IMR-90 (cell line): ENCODE measurements around the gene HOXB9. TPM values are rescaled to one million over a fixed set of nuclear protein-coding genes. Genes with fewer than 3 reads are reported as not detected.

Experiments
- ATAC-seq: fragments of 200-7000 bp; cut with Tn5 transposase; 2 replicates; pipeline ENCODE4 v1.9.1; 2020; ENCODE audit warnings: low read depth, mild to moderate bottlenecking, moderate library complexity
- BruUV-seq: library from RNA; stranded (reverse); fragments of 400-500 nt; replicated peaks from 2 replicates; lab custom pipeline; 2021; lab: Mats Ljungman, UMichigan
- CTCF ChIA-PET: fragments of 300-600 bp; formaldehyde crosslinking; extraction: SDS; loops from one replicate; lab custom pipeline; 2021; ENCODE audit warnings: antibody characterized with exemption; lab: Yijun Ruan, JAX
- POLR2A ChIA-PET: fragments of 300-600 bp; sonication (Branson Sonifier 250); formaldehyde crosslinking; loops from one replicate; lab custom pipeline; 2022; ENCODE audit warnings: antibody characterized with exemption; ENCODE audit not compliant: unreplicated experiment; lab: Charles Lee
- DNase-seq: peaks from one replicate; pipeline ENCODE4 v3.0.0; 2013
- H2AFZ ChIP-seq: replicated peaks from 2 replicates; pipeline ENCODE3; 2013; ENCODE audit warnings: low read length, mild to moderate bottlenecking; ENCODE audit not compliant: poor library complexity
- H2AK5ac ChIP-seq: 2 replicates; pipeline ENCODE4 v1.6.1; 2013; ENCODE audit warnings: low read depth, low read length, inconsistent platforms
- H2AK9ac ChIP-seq: replicated peaks from 2 replicates; pipeline ENCODE3; 2013; ENCODE audit warnings: mild to moderate bottlenecking, low read depth, low read length, moderate library complexity; ENCODE audit not compliant: poor library complexity
- H2BK120ac ChIP-seq: 2 replicates; pipeline ENCODE4 v1.6.1; 2013; ENCODE audit warnings: low read depth, low read length, inconsistent platforms
- H2BK15ac ChIP-seq: 3 replicates; pipeline ENCODE4 v1.6.1; 2013; ENCODE audit warnings: low read depth, low read length, inconsistent platforms
- H2BK20ac ChIP-seq: 2 replicates; pipeline ENCODE4 v1.6.1; 2013; ENCODE audit warnings: low read depth, mild to moderate bottlenecking, inconsistent platforms, low read length, moderate library complexity
- H2BK5ac ChIP-seq: 2 replicates; pipeline ENCODE4 v1.6.1; 2013; ENCODE audit warnings: mild to moderate bottlenecking, low read depth, low read length, inconsistent platforms; ENCODE audit not compliant: poor library complexity, severe bottlenecking
- H3K14ac ChIP-seq: replicated peaks from 2 replicates; pipeline ENCODE4 v1.6.1; 2013; ENCODE audit warnings: low read depth, low read length, inconsistent platforms
- H3K18ac ChIP-seq: 2 replicates; pipeline ENCODE4 v1.6.1; 2013; ENCODE audit warnings: low read depth, low read length, control low read depth
- H3K23ac ChIP-seq: 2 replicates; pipeline ENCODE4 v1.6.1; 2013; ENCODE audit warnings: low read depth, low read length, inconsistent platforms
- H3K27ac ChIP-seq: 2 replicates; pipeline ENCODE4 v1.5.1; 2013; ENCODE audit warnings: mild to moderate bottlenecking, control low read depth, low read length; ENCODE audit not compliant: insufficient read depth
- H3K27me3 ChIP-seq: 2 replicates; pipeline ENCODE4 v1.6.1; 2013; ENCODE audit warnings: low read length; ENCODE audit not compliant: control insufficient read depth, insufficient read depth
- H3K36me3 ChIP-seq: 2 replicates; pipeline ENCODE4 v1.6.1; 2013; ENCODE audit warnings: low read length, mixed read lengths; ENCODE audit not compliant: control insufficient read depth, insufficient read depth
- H3K4ac ChIP-seq: 2 replicates; pipeline ENCODE4 v1.6.1; 2013; ENCODE audit warnings: low read depth, low read length, inconsistent platforms
- H3K4me1 ChIP-seq: 2 replicates; pipeline ENCODE4 v1.6.1; 2013; ENCODE audit warnings: low read length, mixed read lengths; ENCODE audit not compliant: control insufficient read depth, insufficient read depth
- H3K4me2 ChIP-seq: 2 replicates; pipeline ENCODE4 v1.6.1; 2013; ENCODE audit warnings: low read depth, mild to moderate bottlenecking, control low read depth, low read length, moderate library complexity
- H3K4me3 ChIP-seq: 2 replicates; pipeline ENCODE4 v1.5.1; 2013; ENCODE audit warnings: low read depth, mild to moderate bottlenecking, control low read depth, low read length, moderate library complexity; ENCODE audit not compliant: insufficient read depth
- H3K56ac ChIP-seq: 2 replicates; pipeline ENCODE4 v1.6.1; 2013; ENCODE audit warnings: low read length, inconsistent platforms; ENCODE audit not compliant: insufficient read depth; ENCODE audit errors: extremely low read depth
- H3K79me1 ChIP-seq, 2 experiments: 2 replicates each; pipeline ENCODE4 v1.6.1; 2013; ENCODE audit warnings: low read length in 2 of 2, inconsistent platforms in 1 of 2, low read depth in 1 of 2
- H3K9ac ChIP-seq: 2 replicates; pipeline ENCODE4 v1.6.1; 2013; ENCODE audit warnings: low read depth, low read length, control low read depth
- H3K9me1 ChIP-seq: 2 replicates; pipeline ENCODE4 v1.6.1; 2013; ENCODE audit warnings: low read length, inconsistent platforms; ENCODE audit not compliant: insufficient read depth
- H3K9me3 ChIP-seq: 2 replicates; pipeline ENCODE4 v1.6.1; 2013; ENCODE audit warnings: low read length; ENCODE audit not compliant: control insufficient read depth, insufficient read depth
- H4K20me1 ChIP-seq: 2 replicates; pipeline ENCODE4 v1.6.1; 2013; ENCODE audit warnings: low read length, inconsistent platforms; ENCODE audit not compliant: insufficient read depth
- H4K5ac ChIP-seq: 2 replicates; pipeline ENCODE4 v1.6.1; 2013; ENCODE audit warnings: mild to moderate bottlenecking, low read depth, low read length, control low read depth
- H4K8ac ChIP-seq, 2 experiments: 2 replicates each; pipeline ENCODE4 v1.6.1; 2013; ENCODE audit warnings: low read depth in 2 of 2, low read length in 2 of 2, control low read depth in 1 of 2, inconsistent platforms in 1 of 2
- H4K91ac ChIP-seq: 2 replicates; pipeline ENCODE4 v1.6.1; 2013; ENCODE audit warnings: low read depth, low read length, inconsistent platforms; ENCODE audit not compliant: insufficient read depth
- BHLHE40 ChIP-seq: fragments of 150-350 bp; IDR thresholded peaks from 2 replicates; pipeline ENCODE4 v1.6.1; 2016; ENCODE audit warnings: mild to moderate bottlenecking, low read depth, low read length
- CEBPB ChIP-seq: IDR thresholded peaks from 2 replicates; pipeline ENCODE4 v1.6.1; 2012; ENCODE audit warnings: low read depth, low read length, improper control_type of control experiment
- CHD1 ChIP-seq: IDR thresholded peaks from 2 replicates; pipeline ENCODE4 v1.6.1; 2012; ENCODE audit warnings: low read depth, low read length, improper control_type of control experiment
- ELK1 ChIP-seq: fragments of 150-350 bp; IDR thresholded peaks from 2 replicates; pipeline ENCODE4 v1.6.1; 2016; ENCODE audit warnings: low read depth, mild to moderate bottlenecking, low read length, moderate library complexity, borderline replicate concordance
- FOS ChIP-seq: fragments of 150-350 bp; IDR thresholded peaks from 2 replicates; pipeline ENCODE4 v1.6.1; 2016; ENCODE audit warnings: low read depth, low read length
- MAFK ChIP-seq: IDR thresholded peaks from 2 replicates; pipeline ENCODE4 v1.6.1; 2012; ENCODE audit warnings: low read depth, low read length, improper control_type of control experiment
- MXI1 ChIP-seq: IDR thresholded peaks from 2 replicates; pipeline ENCODE4 v1.6.1; 2012; ENCODE audit warnings: low read depth, mild to moderate bottlenecking, low read length, moderate library complexity, borderline replicate concordance
- NFE2L2 ChIP-seq: fragments of 150-350 bp; IDR thresholded peaks from 2 replicates; pipeline ENCODE4 v1.6.1; 2016; ENCODE audit warnings: low read depth, mild to moderate bottlenecking, low read length
- POLR2A ChIP-seq: IDR thresholded peaks from 2 replicates; pipeline ENCODE4 v1.6.1; 2012; ENCODE audit warnings: mild to moderate bottlenecking, low read depth, low read length
- RAD21 ChIP-seq: IDR thresholded peaks from 2 replicates; pipeline ENCODE4 v1.6.1; 2012; ENCODE audit warnings: low read length, improper control_type of control experiment
- RCOR1 ChIP-seq: IDR thresholded peaks from 2 replicates; pipeline ENCODE4 v1.6.1; 2012; ENCODE audit warnings: mild to moderate bottlenecking, low read length, improper control_type of control experiment; ENCODE audit not compliant: insufficient replicate concordance
- RFX5 ChIP-seq: IDR thresholded peaks from 2 replicates; pipeline ENCODE4 v1.8.0; 2012; ENCODE audit warnings: low read depth, mild to moderate bottlenecking, low read length, moderate library complexity
- USF2 ChIP-seq: fragments of 150-350 bp; IDR thresholded peaks from 2 replicates; pipeline ENCODE4 v1.6.1; 2017; ENCODE audit warnings: mild to moderate bottlenecking, antibody characterized with exemption, low read length, low read depth
- WGBS, 2 experiments: methylation state at CpG; one replicate each; pipeline versions ENCODE4 v1.1.5 to v1.1.7; 2013; ENCODE audit warnings: missing lambda C conversion rate in 2 of 2; ENCODE audit not compliant: insufficient read length in 1 of 2; ENCODE audit errors: extremely low coverage in 2 of 2; 5-methylcytosine and 5-hydroxymethylcytosine counted together
- dilution Hi-C: fragments of 300-500 bp; cut with HindIII; formaldehyde crosslinking; loops from one replicate; pipeline ENCODE4 v1.14.3; 2018; ENCODE audit warnings: low sequenced_read_pairs; ENCODE audit not compliant: unreplicated experiment
- in situ Hi-C: fragments of 300-500 bp; cut with MboI; formaldehyde crosslinking; loops from 3 replicates; pipeline ENCODE4 v1.14.3; 2019; ENCODE audit warnings: low sequenced_read_pairs, inconsistent platforms, mixed read lengths
- intact Hi-C: fragments of 100-400 bp; cut with micrococcal nuclease; formaldehyde crosslinking; loops from 2 replicates; pipeline ENCODE4 v1.10.0; 2022
- polyA plus RNA-seq, 3 experiments: library from polyadenylated mRNA; depleted of rRNA; stranded (reverse); fragments of >200 nt; gene quantifications; 2 replicates each; pipeline ENCODE4 v1.2.3, GENCODE V29; 2012; ENCODE audit warnings: low replicate concordance in 1 of 3
- total RNA-seq: library from RNA; depleted of rRNA; stranded (reverse); fragments of >200 nt; gene quantifications from 2 replicates; pipeline ENCODE4 v1.2.3, GENCODE V29; 2012
- TF ChIP-seq, protein P1 (sequence below): conservative IDR thresholded peaks from 2 replicates; pipeline ENCODE4 v1.5.1; 2012; ENCODE audit warnings: mild to moderate bottlenecking, low read depth, low read length, improper control_type of control experiment

HOXB9 gene
- total and polyA plus RNA-seq, 2 of the 4 experiments (the other 2 are of a cell fraction): 0.05 TPM; not detected in 1

DNA sequence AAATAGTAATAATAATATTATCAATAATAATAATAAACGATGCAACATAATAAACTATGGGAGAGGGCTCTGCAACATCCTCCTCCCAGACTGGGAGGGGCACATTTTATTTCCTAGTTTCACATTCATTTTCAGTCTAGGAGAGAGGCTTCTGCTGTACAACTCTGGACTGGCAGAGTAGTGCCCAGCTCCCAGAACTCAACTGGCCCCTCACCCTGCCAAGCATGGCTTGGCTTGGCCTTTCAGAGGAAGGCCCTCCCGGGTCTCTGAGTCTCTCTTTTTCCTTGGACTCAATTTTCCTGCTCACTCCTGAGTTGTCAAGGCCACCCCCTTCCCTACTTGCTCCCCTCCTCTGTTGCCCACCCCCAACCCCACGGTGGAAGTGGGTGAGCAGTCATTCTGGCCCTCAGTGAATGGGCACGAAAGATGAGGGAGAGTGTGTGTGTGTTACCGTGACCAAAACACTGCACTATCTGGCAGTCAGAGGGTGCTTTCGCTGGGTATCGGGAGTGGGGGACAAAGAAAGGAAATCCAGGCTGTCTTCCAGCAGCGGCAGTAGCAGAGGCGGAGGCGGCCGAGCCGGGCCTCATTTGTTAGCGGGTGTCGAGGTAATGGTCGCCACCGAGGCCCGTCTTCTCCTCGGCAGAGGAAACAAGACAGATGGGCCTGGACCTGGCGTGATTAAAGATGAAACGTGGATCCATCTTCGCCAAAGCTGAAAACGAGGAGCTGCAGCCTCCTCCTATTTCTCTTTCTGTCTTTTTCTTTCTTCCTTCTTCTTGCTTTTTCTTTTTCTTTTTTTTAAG is 50.3 kb downstream of the HOXB9 start:
- Histone ChIP-seq H3K9me1 (no peaks in the 10 kb centered on the region), H2AK9ac (peak overlapping the region; percentile 65), H3K4me2 (peak overlapping the region; percentile 96), H4K8ac (peak overlapping the region; percentile 61 to 96), H2AK5ac (peak overlapping the region; percentile 98), H3K9ac (peak overlapping the region; percentile 96), H3K18ac (peak overlapping the region; percentile 99), H3K4me3 (peak overlapping the region; percentile 40), H4K5ac (peak overlapping the region; percentile 97), H4K20me1 (peaks cover 5% of the 10 kb centered on the region), H2BK5ac (peak overlapping the region; percentile 99), H3K27me3 (no peaks in the 10 kb centered on the region), H3K23ac (peak overlapping the region; percentile 99), H3K56ac (peak overlapping the region; percentile 91), H3K27ac (peak overlapping the region; percentile 99), H2BK120ac (peak overlapping the region; percentile 93), H2AFZ (peak overlapping the region; percentile 44), H4K91ac (peak overlapping the region; percentile 98), H2BK20ac (peak overlapping the region; percentile 78), H3K4me1 (peaks cover 20% of the 10 kb centered on the region), H3K36me3 (peaks cover 48% of the 10 kb centered on the region), H3K9me3 (no peaks in the 10 kb centered on the region), H3K14ac (peak overlapping the region; percentile 100), H3K79me1 (no peaks in the 10 kb centered on the region), H2BK15ac (peak overlapping the region; percentile 71; the same call in 2 of the 3 replicates), H3K4ac (peak overlapping the region; percentile 99)
- ChIA-PET POLR2A (interaction anchor here (1.0 to 1.1 kb wide), 2 partner anchors 12 to 29 kb away, joined by 4 to 5 read pairs; no protein-coding TSS in a partner anchor), CTCF (interaction anchor here (0.6 kb wide), 1 partner anchor 1456 kb away, joined by 3 read pairs; no protein-coding TSS in a partner anchor)
- DNase-seq (peak; percentile 67), ATAC-seq (no peak)
- 0% methylated on average over 1 of the region's 22 CpGs; no CpG with 5 or more reads in 1 of the 2 experiments for WGBS, 2 experiments
- dilution Hi-C loops: no loop called here
- in situ Hi-C loops: no loop called here
- no TSS peak for BruUV-seq
- intact Hi-C loops: loop anchor here (2.0 kb wide), 1 partner anchor 21 kb away; no protein-coding TSS in a partner anchor
- TF ChIP-seq RAD21 (no peak), RCOR1 (no peak), USF2 (no peak), CEBPB (no peak), RFX5 (no peak), MXI1 (no peak), NFE2L2 (no peak), FOS (no peak), POLR2A (0 out of 2 replicates have a peak, but pooled peaks have one; percentile 27), ELK1 (no peak), CHD1 (no peak), MAFK (no peak), BHLHE40 (no peak)
- TF ChIP-seq, protein P1, sequence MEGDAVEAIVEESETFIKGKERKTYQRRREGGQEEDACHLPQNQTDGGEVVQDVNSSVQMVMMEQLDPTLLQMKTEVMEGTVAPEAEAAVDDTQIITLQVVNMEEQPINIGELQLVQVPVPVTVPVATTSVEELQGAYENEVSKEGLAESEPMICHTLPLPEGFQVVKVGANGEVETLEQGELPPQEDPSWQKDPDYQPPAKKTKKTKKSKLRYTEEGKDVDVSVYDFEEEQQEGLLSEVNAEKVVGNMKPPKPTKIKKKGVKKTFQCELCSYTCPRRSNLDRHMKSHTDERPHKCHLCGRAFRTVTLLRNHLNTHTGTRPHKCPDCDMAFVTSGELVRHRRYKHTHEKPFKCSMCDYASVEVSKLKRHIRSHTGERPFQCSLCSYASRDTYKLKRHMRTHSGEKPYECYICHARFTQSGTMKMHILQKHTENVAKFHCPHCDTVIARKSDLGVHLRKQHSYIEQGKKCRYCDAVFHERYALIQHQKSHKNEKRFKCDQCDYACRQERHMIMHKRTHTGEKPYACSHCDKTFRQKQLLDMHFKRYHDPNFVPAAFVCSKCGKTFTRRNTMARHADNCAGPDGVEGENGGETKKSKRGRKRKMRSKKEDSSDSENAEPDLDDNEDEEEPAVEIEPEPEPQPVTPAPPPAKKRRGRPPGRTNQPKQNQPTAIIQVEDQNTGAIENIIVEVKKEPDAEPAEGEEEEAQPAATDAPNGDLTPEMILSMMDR: no peak
